Left lung (tissue), 10 donors: ENCODE data around the gene NFATC1. TPM values are rescaled to one million over a fixed set of nuclear protein-coding genes. Genes with fewer than 3 reads are reported as not detected.

Source experiments
- ATAC-seq: fragments of 200-7000 bp; cut with Tn5 transposase; one replicate; pipeline ENCODE4 v1.9.1; 2020; ENCODE audit warnings: moderate library complexity
- DNase-seq, 4 donors: peaks; one replicate each; pipeline ENCODE4 v3.0.0-alpha.2; 2013 to 2020
- H3K27ac ChIP-seq, 2 donors: fragments of 200-600 bp; sonication (generic) in 1 of 2; one replicate each; pipeline versions ENCODE4 v1.5.0 to v1.8.0; 2020 to 2021
- H3K27me3 ChIP-seq, 2 donors: fragments of 200-600 bp; sonication (generic) in 1 of 2; one replicate each; pipeline versions ENCODE4 v1.5.0 to v1.8.0; 2020 to 2021
- H3K36me3 ChIP-seq, 2 donors: fragments of 200-600 bp; sonication (generic) in 1 of 2; one replicate each; pipeline versions ENCODE4 v1.5.0 to v1.8.0; 2020 to 2021
- H3K4me1 ChIP-seq, 2 donors: fragments of 200-600 bp; one replicate each; pipeline ENCODE4 v1.8.0; 2021
- H3K4me3 ChIP-seq, 2 donors: fragments of 200-600 bp; sonication (generic) in 1 of 2; one replicate each; pipeline versions ENCODE4 v1.5.0 to v1.8.0; 2020 to 2021; ENCODE audit warnings: mild to moderate bottlenecking in 1 of 2
- H3K9me3 ChIP-seq, 2 donors: fragments of 200-600 bp; sonication (generic) in 1 of 2; one replicate each; pipeline versions ENCODE4 v1.5.0 to v1.8.0; 2020 to 2021
- intact Hi-C, 2 donors: fragments of 100-400 bp; cut with DNase I; formaldehyde crosslinking; loops; one replicate each; pipeline versions ENCODE4 v1.11.2 to v1.14.2; 2022
- polyA plus RNA-seq, 6 donors: library from polyadenylated mRNA; unstranded; fragments of 120-200 nt; gene quantifications; one replicate each; pipeline ENCODE4 v1.2.1, GENCODE V29; 2013; ENCODE audit not compliant: insufficient read length in 6 of 6
- total RNA-seq, 2 donors: library from RNA; stranded (reverse); fragmentation: NEBNext Ultra II Directional; extraction: Animal tissue kit (Norgen Biotek cat#: 25700); gene quantifications; one replicate each; pipeline ENCODE4 v1.2.1, GENCODE V29; 2021
- TF ChIP-seq, protein P1 (sequence below), 2 donors: fragments of 200-600 bp; sonication (generic) in 1 of 2; IDR thresholded peaks; one replicate each; pipeline versions ENCODE4 v1.5.0 to v1.8.0; 2021; ENCODE audit warnings: antibody characterized with exemption in 2 of 2
- donor health status: DM: no; HTN: yes; CAD: no.
- donor health status: DM: no; HTN: no; CAD: no.

The NFATC1 gene
- total and polyA plus RNA-seq, 8 donors: 6.5 to 17.1 (median 8.0) TPM

DNA sequence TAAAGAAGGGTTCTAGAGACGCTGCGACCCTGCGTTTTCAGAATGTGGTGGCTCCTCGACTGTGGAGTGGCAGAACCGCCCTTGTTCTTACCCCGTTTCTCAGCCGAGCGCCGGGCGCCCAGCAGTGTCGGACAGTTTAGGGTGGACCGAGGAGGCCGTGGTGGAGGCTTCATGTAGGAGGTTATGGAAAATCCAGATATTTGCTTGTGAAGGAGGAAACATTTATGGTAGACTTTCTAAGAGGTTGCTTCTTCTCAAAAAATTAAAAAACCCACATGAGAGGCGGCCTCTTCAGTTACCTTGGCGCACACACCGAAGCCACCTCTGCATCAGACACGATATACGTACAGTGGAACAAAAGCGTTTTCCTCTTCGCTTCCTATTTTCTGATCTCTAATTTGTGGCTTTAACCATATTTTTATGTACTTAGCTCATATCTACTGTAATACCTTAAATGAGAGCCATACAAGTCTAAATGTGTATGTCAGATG, 120.8 kb downstream of the NFATC1 start:
- no peak for ATAC-seq
- H3K27ac ChIP-seq: no peak overlapping the region
- no peak overlapping the region for H3K4me3 ChIP-seq
- H3K27me3 ChIP-seq: peaks cover 0 to 8% of the 10 kb centered on the region in 2 donors
- intact Hi-C loops: no loop called here
- TF ChIP-seq, protein P1, sequence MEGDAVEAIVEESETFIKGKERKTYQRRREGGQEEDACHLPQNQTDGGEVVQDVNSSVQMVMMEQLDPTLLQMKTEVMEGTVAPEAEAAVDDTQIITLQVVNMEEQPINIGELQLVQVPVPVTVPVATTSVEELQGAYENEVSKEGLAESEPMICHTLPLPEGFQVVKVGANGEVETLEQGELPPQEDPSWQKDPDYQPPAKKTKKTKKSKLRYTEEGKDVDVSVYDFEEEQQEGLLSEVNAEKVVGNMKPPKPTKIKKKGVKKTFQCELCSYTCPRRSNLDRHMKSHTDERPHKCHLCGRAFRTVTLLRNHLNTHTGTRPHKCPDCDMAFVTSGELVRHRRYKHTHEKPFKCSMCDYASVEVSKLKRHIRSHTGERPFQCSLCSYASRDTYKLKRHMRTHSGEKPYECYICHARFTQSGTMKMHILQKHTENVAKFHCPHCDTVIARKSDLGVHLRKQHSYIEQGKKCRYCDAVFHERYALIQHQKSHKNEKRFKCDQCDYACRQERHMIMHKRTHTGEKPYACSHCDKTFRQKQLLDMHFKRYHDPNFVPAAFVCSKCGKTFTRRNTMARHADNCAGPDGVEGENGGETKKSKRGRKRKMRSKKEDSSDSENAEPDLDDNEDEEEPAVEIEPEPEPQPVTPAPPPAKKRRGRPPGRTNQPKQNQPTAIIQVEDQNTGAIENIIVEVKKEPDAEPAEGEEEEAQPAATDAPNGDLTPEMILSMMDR (IDR thresholded peaks at IDR 0.05): no peak
- H3K4me1 ChIP-seq: peaks cover 0 to 11% of the 10 kb centered on the region in 2 donors
- H3K36me3 ChIP-seq: peaks cover 0 to 10% of the 10 kb centered on the region in 2 donors
- no peaks in the 10 kb centered on the region for H3K9me3 ChIP-seq
- DNase-seq: peak in 1 of 4 donors; percentile 10

DNA sequence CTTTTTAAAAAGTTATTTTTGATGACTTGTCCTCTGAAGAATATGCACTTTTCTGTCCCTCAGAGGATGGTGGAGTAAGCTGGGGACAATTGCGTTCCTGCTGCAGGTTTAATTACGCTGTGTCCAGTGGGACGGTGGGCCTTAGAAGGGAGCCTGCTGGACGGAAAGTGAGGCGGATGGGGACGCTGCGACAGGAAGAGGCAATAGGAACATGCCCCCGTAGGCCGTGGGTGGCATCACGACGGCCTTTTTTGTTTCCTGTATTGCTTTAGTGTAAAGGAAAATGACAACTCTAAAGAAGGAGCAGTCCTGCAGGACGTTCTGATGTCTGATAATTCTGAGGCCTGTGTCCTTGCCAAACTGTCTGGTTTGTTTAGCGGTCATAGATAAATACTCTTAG, 121.6 kb downstream of the NFATC1 start:
- TF ChIP-seq, protein P1 (IDR thresholded peaks at IDR 0.05): no peak
- intact Hi-C loops: no loop called here
- Histone ChIP-seq H3K4me1 (peaks cover 0 to 11% of the 10 kb centered on the region in 2 donors), H3K27ac (peak overlapping the region in 1 of 2 donors; percentile 2), H3K27me3 (peaks cover 0 to 8% of the 10 kb centered on the region in 2 donors), H3K36me3 (peaks cover 0 to 8% of the 10 kb centered on the region in 2 donors), H3K4me3 (no peak overlapping the region), H3K9me3 (no peaks in the 10 kb centered on the region)
- no peak for DNase-seq
- no peak for ATAC-seq

DNA sequence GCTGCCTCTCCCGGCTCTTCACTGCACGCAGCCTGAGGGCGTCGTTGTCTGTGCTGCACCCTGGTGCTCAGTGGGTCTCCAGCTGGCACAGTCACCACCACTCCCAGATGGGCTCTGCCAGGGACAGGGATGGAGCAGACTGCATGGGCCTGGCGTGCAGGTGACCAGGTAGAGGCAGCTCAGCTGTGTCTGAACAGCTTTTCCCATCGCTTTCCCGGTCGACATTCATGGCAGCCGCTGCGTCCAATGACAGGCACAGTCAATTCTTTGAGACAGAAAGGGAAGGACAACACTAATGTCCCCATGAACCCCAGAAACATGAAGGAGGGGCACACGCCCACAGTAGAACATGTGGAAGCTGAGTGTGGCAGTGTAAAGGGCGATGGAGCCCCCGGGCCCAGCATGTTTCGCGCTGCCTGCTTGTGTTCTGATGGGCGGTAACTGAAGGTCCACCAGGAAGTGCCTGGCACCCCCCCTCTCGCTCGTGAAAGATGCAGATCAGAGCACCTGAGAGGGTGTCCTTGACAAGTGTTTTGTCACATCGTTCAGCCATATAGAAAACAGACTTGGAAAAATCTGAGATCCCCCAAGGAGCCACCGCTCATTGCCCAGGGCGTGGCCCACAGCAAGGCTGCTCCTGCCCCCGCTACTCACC, 122.4 kb downstream of the NFATC1 start:
- no peak for ATAC-seq
- no peak overlapping the region for H3K4me3 ChIP-seq
- DNase-seq: peak in 1 of 4 donors; percentile 24
- H3K9me3 ChIP-seq: no peaks in the 10 kb centered on the region
- TF ChIP-seq, protein P1 (IDR thresholded peaks at IDR 0.05): no peak
- peaks cover 0 to under 1% of the 10 kb centered on the region in 2 donors for H3K36me3 ChIP-seq
- peaks cover 0 to 8% of the 10 kb centered on the region in 2 donors for H3K27me3 ChIP-seq
- H3K27ac ChIP-seq: no peak overlapping the region
- H3K4me1 ChIP-seq: peaks cover 0 to 18% of the 10 kb centered on the region in 2 donors
- intact Hi-C loops: no loop called here

DNA sequence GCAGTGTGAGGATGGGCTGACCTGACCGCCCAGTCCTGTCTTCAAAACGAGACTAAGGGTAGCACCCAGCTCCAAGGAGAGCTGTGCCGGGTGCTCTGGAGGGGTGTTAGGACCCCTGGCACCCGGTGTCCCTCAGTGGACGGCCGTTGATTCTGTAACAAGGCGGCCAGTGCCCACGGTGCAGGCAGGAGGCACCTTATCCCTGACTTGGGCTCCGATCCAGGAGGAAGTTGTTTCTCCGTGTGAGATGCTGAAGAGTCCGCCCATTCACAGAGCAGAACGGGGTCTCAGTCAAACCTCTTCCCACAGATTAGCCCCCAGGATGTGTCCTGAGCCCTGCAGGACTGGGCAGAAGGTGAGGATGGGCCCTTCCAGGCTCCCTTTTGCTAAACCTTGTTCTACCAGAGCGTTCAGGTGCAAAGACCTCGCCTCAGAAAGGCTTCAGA, 123.0 kb downstream of the NFATC1 start:
- intact Hi-C loops: no loop called here
- peaks cover 0 to 8% of the 10 kb centered on the region in 2 donors for H3K27me3 ChIP-seq
- no peaks in the 10 kb centered on the region for H3K36me3 ChIP-seq
- TF ChIP-seq, protein P1 (IDR thresholded peaks at IDR 0.05): no peak
- H3K4me1 ChIP-seq: peaks cover 0 to 23% of the 10 kb centered on the region in 2 donors
- ATAC-seq (no peak), DNase-seq (peak in 1 of 4 donors; percentile 29)
- no peaks in the 10 kb centered on the region for H3K9me3 ChIP-seq
- no peak overlapping the region for H3K27ac ChIP-seq
- H3K4me3 ChIP-seq: no peak overlapping the region

DNA sequence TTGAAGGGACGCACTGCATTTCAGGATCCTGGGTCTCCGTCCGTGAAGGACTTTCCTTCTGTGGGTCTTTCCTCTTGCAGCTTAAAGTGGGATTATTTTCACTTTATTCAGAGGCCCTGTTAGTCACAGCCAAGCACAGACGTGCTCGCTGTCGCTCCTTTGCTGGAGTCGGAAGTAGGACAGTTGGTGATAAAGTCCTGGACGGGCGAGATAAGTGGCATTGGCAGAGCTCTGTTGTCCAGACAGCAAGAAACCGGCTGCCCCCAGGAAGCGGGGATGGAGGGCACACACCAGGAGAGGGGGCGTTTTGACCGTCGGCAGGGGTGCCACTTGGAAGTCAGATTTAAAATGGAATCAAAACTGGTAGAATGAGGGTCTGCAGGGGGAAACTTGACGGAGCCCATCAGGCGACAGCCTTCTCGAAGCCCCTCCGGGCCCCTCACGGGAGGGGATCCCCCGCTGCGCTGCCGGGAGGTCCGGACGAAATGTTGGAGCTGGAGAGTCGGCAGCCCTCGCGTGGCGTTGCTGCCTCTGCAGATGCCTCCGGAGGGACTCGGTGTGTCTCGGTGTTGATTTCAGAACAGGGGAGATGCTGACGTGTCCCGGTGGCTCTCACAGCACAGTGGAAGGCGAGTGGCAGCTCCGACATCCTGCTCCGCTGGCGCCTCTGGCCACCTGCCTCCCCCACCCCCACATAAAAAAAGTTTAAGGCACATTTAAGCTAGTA, 124.2 kb downstream of the NFATC1 start:
- DNase-seq: peak in 2 of 4 donors; percentile 31 to 35
- H3K9me3 ChIP-seq: no peaks in the 10 kb centered on the region
- intact Hi-C loops: no loop called here
- no peak overlapping the region for H3K27ac ChIP-seq
- TF ChIP-seq, protein P1 (IDR thresholded peaks at IDR 0.05): no peak
- H3K4me1 ChIP-seq: peaks cover 0 to 30% of the 10 kb centered on the region in 2 donors
- no peaks in the 10 kb centered on the region for H3K36me3 ChIP-seq
- no peak for ATAC-seq
- no peak overlapping the region for H3K4me3 ChIP-seq
- H3K27me3 ChIP-seq: peaks cover 0 to 8% of the 10 kb centered on the region in 2 donors
